ENCODE data around the gene RGS7. TPM values are rescaled to one million over a fixed set of nuclear protein-coding genes. Genes with fewer than 3 reads are reported as not detected.
"Not testable (repeated sequence)": the region's sequence is repeated elsewhere in the genome, so short reads cannot be mapped to it uniquely, and the experiment has no call there.

RGS7 gene
- total and polyA plus RNA-seq, 10 of the 15 experiments (the other 5 are each of a cell fraction or from before 2014, with no cell fraction given) = not detected

GRCh38 chr1:240737298-240737697, 619.7 kb downstream of the RGS7 start (continued):
- TF ChIP-seq, protein P1, sequence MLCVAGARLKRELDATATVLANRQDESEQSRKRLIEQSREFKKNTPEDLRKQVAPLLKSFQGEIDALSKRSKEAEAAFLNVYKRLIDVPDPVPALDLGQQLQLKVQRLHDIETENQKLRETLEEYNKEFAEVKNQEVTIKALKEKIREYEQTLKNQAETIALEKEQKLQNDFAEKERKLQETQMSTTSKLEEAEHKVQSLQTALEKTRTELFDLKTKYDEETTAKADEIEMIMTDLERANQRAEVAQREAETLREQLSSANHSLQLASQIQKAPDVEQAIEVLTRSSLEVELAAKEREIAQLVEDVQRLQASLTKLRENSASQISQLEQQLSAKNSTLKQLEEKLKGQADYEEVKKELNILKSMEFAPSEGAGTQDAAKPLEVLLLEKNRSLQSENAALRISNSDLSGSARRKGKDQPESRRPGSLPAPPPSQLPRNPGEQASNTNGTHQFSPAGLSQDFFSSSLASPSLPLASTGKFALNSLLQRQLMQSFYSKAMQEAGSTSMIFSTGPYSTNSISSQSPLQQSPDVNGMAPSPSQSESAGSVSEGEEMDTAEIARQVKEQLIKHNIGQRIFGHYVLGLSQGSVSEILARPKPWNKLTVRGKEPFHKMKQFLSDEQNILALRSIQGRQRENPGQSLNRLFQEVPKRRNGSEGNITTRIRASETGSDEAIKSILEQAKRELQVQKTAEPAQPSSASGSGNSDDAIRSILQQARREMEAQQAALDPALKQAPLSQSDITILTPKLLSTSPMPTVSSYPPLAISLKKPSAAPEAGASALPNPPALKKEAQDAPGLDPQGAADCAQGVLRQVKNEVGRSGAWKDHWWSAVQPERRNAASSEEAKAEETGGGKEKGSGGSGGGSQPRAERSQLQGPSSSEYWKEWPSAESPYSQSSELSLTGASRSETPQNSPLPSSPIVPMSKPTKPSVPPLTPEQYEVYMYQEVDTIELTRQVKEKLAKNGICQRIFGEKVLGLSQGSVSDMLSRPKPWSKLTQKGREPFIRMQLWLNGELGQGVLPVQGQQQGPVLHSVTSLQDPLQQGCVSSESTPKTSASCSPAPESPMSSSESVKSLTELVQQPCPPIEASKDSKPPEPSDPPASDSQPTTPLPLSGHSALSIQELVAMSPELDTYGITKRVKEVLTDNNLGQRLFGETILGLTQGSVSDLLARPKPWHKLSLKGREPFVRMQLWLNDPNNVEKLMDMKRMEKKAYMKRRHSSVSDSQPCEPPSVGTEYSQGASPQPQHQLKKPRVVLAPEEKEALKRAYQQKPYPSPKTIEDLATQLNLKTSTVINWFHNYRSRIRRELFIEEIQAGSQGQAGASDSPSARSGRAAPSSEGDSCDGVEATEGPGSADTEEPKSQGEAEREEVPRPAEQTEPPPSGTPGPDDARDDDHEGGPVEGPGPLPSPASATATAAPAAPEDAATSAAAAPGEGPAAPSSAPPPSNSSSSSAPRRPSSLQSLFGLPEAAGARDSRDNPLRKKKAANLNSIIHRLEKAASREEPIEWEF (IDR thresholded peaks at IDR 0.05; ENCODE audit: insufficient replicate concordance, low read depth, low read length) = no peak
- TF ChIP-seq BMI1 (IDR thresholded peaks at IDR 0.05; ENCODE audit: borderline replicate concordance) (no peak), SRF (IDR thresholded peaks at IDR 0.05; ENCODE audit: low read depth in 2 of 2, low read length in 2 of 2) (no peak), TBL1XR1 (IDR thresholded peaks at IDR 0.05; ENCODE audit: low read depth, low read length) (no peak), CEBPB (IDR thresholded peaks at IDR 0.05; ENCODE audit: borderline replicate concordance in 1 of 2, low read depth in 2 of 2, low read length in 2 of 2) (no peak), KLF5 (IDR thresholded peaks at IDR 0.05; ENCODE audit: partially characterized antibody) (no peak), SIX5 (IDR thresholded peaks at IDR 0.05; ENCODE audit: low read depth, low read length, severe bottlenecking) (no peak), PAX8 (IDR thresholded peaks at IDR 0.05) (no peak)
- TF ChIP-seq, protein P2, sequence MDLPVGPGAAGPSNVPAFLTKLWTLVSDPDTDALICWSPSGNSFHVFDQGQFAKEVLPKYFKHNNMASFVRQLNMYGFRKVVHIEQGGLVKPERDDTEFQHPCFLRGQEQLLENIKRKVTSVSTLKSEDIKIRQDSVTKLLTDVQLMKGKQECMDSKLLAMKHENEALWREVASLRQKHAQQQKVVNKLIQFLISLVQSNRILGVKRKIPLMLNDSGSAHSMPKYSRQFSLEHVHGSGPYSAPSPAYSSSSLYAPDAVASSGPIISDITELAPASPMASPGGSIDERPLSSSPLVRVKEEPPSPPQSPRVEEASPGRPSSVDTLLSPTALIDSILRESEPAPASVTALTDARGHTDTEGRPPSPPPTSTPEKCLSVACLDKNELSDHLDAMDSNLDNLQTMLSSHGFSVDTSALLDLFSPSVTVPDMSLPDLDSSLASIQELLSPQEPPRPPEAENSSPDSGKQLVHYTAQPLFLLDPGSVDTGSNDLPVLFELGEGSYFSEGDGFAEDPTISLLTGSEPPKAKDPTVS (IDR thresholded peaks at IDR 0.05; ENCODE audit: low read depth, low read length) = no peak
- TF ChIP-seq, protein P3, sequence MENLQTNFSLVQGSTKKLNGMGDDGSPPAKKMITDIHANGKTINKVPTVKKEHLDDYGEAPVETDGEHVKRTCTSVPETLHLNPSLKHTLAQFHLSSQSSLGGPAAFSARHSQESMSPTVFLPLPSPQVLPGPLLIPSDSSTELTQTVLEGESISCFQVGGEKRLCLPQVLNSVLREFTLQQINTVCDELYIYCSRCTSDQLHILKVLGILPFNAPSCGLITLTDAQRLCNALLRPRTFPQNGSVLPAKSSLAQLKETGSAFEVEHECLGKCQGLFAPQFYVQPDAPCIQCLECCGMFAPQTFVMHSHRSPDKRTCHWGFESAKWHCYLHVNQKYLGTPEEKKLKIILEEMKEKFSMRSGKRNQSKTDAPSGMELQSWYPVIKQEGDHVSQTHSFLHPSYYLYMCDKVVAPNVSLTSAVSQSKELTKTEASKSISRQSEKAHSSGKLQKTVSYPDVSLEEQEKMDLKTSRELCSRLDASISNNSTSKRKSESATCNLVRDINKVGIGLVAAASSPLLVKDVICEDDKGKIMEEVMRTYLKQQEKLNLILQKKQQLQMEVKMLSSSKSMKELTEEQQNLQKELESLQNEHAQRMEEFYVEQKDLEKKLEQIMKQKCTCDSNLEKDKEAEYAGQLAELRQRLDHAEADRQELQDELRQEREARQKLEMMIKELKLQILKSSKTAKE (IDR thresholded peaks at IDR 0.05; ENCODE audit: low read depth, poor library complexity, severe bottlenecking) = no peak

DNA sequence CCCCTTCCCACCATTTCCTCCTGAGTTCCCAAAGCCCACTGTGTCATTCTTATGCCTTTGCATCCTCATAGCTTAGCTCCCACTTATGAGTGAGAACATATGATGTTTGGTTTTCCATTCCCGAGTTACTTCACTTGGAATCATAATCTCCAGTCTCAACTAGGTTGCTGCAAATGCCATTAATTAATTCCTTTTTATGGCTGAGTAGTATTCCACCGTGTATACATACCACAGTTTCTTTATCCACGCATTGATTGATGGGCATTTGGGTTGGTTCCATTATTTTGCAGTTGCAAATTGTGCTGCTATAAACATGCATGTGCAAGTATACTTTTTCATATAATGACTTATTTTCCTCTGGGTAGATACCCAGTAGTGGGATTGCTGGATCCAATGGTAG, 622.3 kb downstream of the RGS7 start:
- H3K36me3 ChIP-seq (ENCODE audit: control insufficient read depth in 2 of 2, insufficient read depth in 2 of 2, low read length in 1 of 2); H3K27me3 ChIP-seq (replicated peaks in 1 of 2; ENCODE audit: control insufficient read depth in 2 of 2, insufficient read depth in 2 of 2, low read length in 1 of 2); ATAC-seq; H3K4me3 ChIP-seq; H2AFZ ChIP-seq (ENCODE audit: control insufficient read depth, low read depth, low read length); H3K9me3 ChIP-seq (replicated peaks; ENCODE audit: control insufficient read depth, insufficient read depth, low read length); CTCF ChIA-PET; H3K79me2 ChIP-seq (ENCODE audit: control insufficient read depth, insufficient read depth, low read length); BruUV-seq (replicated peaks); H3K4me2 ChIP-seq (ENCODE audit: control insufficient read depth, insufficient read depth); POLR2A ChIA-PET; H3K9ac ChIP-seq (ENCODE audit: control insufficient read depth, insufficient read depth, low read length); H3K4me1 ChIP-seq (ENCODE audit: control insufficient read depth, insufficient read depth, low read length); DNase-seq (ENCODE audit: low read depth, low spot score); H3K27ac ChIP-seq (ENCODE audit: control insufficient read depth, insufficient read depth); H4K20me1 ChIP-seq (ENCODE audit: control insufficient read depth, insufficient read depth); FAIRE-seq: not testable (repeated sequence)
- WGBS (ENCODE audit: insufficient coverage, insufficient replicate concordance, low lambda C conversion rate, missing lambda C conversion rate) = 30% methylated on average over 3 of the region's 3 CpGs
- RAD21 ChIA-PET (ENCODE audit: unreplicated experiment) = interaction anchor here (1.0 kb wide), 1 partner anchor 751 kb away, joined by 3 read pairs; no protein-coding TSS in a partner anchor
- SMC1A ChIA-PET (ENCODE audit: uncharacterized antibody, unreplicated experiment) = interaction anchor here (0.8 kb wide), 1 partner anchor 764 kb away, joined by 3 read pairs; no protein-coding TSS in a partner anchor
- in situ Hi-C loops (cut with MboI) (loop anchor here (5.0 to 10.0 kb wide), 2 partner anchors 213 to 750 kb away; no protein-coding TSS in a partner anchor), intact Hi-C loops (cut with micrococcal nuclease; ENCODE audit: unreplicated experiment) (loop anchor here (10.0 kb wide), 1 partner anchor 880 kb away; no protein-coding TSS in a partner anchor)

Measured in GM12878 (cell line).